PC-9 (cell line): Measurements from ENCODE around the gene LRMDA.

ENCODE experiments used
- EZH2 ChIP-seq: fragments of 200-600 bp; sonication (generic); IDR thresholded peaks from 2 replicates; pipeline ENCODE4 v1.8.0; 2017; ENCODE audit warnings: antibody characterized with exemption, low read depth
- TF ChIP-seq, protein P1 (sequence below): fragments of 200-600 bp; sonication (generic); conservative IDR thresholded peaks from 2 replicates; pipeline ENCODE4 v1.6.1; 2017; ENCODE audit warnings: mixed run types, antibody characterized with exemption, mild to moderate bottlenecking, moderate library complexity

DNA sequence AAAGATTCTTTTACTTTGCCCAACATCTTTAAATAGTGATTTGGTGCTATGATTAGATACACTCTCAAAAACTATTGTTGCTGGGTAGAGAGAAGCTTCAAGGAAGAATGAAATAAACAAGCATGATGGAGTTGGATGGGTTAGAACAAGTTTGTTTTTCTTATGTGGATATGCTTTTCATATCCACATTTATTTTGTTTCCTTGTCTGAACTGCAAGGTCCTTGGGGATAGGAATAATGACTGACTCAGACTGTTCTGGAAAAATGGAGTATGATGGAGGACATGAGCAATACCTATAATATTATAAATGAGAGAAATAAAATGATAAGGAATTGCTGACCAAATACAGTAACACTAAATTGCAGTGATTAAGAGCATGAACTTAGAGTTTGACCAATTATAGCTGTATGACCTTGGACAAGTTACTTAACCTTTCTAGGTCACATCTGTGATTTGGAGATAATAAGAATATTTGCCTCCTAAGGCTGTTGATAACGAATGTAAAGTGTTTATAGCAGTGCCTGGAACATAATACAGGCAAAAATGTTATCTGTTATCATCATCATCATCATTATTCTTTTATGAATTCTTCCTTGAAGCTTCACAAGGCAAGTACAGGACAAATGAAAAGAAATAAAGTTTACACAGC, 847.5 kb downstream of the LRMDA start:
- no peak for TF ChIP-seq EZH2
- TF ChIP-seq, protein P1, sequence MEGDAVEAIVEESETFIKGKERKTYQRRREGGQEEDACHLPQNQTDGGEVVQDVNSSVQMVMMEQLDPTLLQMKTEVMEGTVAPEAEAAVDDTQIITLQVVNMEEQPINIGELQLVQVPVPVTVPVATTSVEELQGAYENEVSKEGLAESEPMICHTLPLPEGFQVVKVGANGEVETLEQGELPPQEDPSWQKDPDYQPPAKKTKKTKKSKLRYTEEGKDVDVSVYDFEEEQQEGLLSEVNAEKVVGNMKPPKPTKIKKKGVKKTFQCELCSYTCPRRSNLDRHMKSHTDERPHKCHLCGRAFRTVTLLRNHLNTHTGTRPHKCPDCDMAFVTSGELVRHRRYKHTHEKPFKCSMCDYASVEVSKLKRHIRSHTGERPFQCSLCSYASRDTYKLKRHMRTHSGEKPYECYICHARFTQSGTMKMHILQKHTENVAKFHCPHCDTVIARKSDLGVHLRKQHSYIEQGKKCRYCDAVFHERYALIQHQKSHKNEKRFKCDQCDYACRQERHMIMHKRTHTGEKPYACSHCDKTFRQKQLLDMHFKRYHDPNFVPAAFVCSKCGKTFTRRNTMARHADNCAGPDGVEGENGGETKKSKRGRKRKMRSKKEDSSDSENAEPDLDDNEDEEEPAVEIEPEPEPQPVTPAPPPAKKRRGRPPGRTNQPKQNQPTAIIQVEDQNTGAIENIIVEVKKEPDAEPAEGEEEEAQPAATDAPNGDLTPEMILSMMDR, result no peak
